ENCODE results near the gene KRT79.
"Not testable (repeated sequence)": the region's sequence is repeated elsewhere in the genome, so short reads cannot be mapped to it uniquely, and the experiment has no call there.

The KRT79 gene

DNA sequence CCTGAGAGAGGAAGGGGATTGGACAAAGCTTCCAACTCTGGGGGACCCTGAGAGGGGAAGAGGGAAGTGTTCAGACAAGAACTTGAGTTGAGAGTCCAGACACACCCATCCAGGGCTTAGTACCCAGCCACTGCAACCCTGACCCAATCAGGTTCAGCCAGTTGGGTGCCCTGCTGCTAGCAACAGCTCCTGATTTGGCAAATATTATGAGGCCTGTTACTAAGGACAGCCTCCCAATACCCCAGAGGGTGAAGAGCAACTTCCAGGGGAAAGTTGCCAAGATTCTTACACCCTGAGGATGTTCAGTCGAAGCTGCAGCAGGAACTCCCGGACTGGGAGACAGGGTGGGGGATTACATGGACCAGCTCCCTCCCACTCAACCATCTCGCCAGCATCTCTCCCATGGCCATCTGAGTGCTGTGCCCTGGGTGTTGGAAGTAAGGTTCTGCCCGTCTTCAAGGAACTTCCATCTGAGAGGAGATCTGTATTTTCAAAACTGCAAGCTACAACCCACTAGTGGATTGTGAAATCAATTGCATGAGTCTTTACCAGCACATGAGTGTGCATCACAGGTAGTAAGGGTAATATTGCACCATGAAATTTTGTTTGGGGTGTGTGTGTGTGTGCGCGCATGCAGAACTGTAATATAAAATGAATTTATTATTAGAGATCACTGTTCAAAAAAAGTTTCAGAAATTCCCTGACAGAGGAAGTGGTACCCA lies 26.2 kb upstream of the KRT79 start:
- DNase-seq (ENCODE audit: low read depth) = no peak

DNA sequence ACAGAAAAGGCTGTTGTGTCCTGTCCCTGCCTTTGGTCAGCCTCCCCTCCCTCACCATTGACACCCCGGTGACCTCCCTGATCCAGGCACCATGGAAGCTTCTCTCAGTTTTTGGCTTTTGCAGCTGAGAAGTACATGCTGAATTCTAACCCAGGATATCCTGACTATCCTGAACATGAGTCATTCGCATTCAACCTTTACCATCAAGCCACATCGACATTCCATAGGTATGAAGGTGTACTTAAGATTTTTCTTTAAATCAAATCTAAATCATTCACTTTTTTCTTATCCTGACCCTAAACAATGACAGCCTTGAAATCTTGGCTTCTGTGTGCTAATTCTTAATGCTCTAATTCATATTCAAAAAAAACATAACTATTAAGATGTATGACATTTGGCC lies 23.4 kb upstream of the KRT79 start:
- DNase-seq (ENCODE audit: low read depth) = no peak

DNA sequence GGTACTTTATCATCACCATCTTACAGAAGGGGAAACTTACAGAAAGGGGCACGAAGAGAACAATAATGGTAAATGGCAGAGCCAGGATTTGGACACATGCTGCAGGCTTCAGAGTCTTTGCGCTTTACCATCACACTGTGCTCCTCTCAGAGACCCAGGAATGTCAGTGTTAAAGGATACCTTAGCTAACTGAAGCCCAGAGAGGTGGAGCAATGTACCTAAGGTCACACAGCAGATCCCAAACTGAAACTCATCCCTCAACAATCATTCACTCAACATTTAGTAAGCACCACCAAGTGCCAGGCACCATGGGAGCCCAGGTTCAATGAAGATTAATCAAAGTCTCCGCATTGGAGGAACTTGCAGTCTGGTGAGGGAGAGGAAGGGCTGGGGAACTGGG lies 22.7 kb upstream of the KRT79 start:
- DNase-seq (ENCODE audit: low read depth) = no peak

DNA sequence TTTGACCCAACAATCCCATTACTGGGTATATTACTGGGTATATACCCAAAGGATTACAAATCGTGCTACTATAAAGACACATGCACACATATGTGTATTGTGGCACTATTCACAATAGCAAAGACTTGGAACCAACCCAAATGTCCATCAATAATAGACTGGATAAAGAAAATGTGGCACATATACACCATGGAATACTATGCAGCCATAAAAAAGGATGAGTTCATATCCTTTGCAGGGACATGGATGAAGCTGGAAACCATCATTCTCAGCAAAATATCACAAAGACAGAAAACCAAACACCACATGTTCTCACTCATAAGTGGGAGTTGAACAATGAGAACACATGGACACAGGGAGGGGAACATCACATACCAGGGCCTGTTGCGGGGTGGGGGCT lies 22.0 kb upstream of the KRT79 start:
- DNase-seq (ENCODE audit: low read depth) = not testable (repeated sequence)

DNA sequence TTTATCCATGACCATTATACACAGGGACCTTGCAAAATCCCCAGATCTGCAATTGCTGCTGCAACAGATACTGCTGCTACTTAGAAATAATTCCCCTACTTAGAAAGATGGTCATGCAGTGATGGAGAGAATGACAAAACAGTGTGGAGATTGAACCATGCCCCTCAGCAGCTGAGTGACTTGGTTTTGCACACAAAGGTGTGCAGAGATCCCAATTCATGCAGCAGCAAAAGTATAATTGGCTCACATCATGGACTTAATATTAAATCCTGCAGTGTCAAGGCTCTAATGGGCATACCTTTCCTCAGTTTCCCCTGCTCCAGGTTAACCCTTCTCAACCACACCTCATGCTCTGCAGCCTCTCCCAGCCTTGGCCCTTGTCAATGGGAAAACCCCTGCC lies 17.7 kb upstream of the KRT79 start:
- DNase-seq (ENCODE audit: low read depth) = no peak

DNA sequence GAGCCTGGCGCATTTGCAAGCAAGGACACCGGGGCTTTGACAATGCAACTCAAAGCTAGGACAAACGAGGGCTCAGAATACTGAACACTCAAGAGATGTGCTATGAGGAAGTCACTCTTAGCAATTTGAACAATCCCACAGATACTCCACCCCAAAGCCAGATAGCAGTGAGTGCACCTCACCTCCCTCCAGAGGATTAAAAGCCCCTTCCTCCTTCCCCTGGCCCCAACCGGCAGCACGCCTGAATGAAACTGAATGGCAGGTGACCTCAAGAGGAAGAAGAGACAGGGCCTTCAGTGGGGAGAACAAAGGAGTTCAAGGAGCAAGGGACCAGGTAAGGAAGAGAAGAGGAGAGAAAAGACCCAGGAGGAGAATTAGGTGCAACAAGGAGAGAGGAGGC lies 16.6 kb upstream of the KRT79 start:
- DNase-seq (ENCODE audit: low read depth) = no peak

DNA sequence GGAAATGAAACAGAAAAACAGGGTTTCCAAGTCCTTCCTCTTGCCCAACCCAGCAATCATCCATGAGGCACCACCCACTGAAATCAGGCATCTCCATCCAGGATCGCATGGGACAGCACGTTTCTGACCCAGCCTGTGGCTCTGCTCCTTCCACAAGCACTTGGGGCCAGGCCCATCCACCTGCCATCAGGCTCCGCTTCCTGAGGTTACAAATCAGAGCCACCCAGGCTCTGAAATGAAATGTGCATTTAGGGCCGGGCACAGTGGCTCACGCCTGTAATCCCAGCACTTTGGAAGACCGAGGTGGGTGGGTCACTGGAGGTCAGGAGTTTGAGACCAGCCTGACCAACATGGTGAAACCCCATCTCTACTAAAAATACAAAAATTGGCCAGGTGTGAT lies 15.4 kb upstream of the KRT79 start:
- no peak for DNase-seq (ENCODE audit: low read depth)

DNA sequence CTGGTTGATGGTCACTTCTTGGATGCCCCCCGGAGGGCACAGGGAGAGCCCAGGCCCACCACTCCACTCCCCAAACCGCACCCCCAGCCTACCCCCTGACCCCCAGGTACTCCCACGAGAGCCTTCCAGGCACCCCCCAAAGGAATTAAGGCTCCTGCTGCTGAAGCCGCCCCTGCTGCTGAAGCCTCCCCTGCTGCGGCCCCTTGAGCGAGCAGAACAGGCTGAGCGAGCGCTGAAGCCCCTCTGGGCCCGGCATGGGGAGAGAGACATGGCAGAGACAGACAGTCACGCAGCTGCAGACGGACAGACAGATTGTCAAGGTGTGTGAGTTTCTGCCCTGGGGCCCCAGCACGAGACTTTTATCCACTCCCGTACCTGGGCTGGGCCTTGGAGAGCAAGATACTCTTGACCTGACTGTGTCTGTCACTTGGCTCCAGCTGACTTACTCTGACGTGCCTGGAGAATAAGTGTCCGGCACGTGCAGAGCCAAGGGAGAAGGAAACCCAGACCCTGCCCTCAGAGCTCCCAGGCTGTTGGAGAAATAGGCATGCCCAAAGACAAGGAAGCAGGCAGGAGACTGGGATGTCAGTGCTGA lies 14.6 kb upstream of the KRT79 start, which contains the start of gene KRT78:
Gene KRT78, minus strand, starts transcription at position 334 of the 595 bp plus-strand sequence. Its CDS starts 64 bp downstream, at position 270.
- no peak for DNase-seq (ENCODE audit: low read depth)

DNA sequence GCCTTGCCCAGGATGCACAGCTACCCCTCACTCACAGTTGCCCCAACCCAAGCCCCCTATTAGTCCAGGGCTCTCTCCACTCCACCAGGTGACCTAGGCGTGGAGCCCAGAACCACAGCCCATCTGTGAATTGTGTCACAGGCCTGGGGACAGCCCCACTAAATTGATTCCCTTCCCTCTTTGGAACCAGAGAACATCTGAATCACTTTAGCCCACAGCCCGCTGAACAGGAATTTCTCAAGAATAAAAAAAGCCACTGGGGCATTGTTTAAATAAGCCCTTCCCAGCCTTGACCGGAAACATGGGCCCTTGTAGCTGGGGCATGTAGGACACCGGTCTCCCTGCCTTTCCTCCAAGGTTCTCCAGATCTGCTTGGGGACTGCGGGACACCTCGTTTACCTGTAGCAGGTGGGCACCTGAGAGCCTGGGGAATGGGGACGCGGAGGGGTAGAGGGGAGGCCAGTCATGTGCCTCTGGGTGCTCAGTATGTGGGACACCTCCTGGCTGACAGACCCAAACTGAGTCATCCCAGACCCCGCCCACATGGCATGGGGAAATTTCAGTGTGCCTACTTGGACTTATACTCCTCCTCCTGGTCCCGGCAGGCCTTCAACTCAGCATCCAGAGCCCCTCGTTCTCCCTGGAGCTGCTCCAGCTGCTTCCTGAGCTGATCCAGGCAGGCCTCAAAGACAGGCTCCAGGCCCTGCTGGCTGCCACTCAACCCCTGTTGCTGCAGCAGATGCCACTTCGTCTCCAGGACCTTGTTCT lies 13.4 kb upstream of the KRT79 start:
- no peak for DNase-seq (ENCODE audit: low read depth)

DNA sequence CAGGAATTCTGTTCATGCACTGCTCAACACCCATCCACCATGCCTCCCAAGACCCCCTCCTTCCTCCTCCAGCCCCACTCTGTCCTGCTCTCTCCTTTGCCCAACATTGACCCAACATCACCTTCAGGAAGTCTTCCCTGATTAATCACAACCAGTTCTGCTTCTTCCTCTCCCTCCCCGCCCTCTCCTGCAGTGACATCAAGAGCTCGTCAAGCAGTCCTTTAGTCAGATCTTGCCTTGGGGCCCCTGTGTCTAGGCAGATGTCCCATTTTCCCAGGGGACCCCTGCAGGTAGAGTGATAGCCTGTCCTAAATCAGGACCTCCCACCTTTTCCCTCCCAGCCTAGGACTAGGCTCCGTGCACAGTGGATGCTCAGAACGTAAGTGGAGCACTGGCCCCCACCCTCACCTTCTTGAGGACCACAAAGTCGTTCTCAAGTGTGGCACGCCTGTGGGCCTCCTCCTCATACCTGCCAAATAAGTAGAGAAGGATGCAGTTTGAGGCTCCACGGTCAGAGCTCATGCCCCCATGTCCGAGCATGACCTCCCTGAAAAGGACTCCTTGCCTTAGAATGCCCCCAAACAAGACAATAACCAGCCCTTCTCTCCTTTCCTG lies 12.4 kb upstream of the KRT79 start:
- DNase-seq (ENCODE audit: low read depth) = no peak

DNA sequence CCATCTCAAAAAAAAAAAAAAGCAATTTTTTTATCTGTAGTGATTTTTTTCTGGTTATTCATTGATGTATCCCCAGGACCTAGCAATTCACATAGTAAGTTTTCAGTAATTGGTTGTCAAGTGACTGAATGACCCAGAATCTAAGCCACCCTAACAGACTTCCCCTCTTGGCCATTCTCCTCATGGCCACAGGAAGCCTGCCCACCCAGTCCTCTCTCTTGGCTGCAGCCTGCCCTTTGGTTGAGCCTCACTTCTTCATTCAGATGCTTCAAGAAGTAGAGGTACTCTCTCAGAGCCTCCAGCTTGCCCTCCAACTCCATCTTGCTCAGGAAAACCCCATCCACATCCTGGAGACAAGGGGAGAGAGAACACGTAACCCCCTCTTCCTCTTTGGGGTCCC lies 11.8 kb upstream of the KRT79 start:
- no peak for DNase-seq (ENCODE audit: low read depth)

DNA sequence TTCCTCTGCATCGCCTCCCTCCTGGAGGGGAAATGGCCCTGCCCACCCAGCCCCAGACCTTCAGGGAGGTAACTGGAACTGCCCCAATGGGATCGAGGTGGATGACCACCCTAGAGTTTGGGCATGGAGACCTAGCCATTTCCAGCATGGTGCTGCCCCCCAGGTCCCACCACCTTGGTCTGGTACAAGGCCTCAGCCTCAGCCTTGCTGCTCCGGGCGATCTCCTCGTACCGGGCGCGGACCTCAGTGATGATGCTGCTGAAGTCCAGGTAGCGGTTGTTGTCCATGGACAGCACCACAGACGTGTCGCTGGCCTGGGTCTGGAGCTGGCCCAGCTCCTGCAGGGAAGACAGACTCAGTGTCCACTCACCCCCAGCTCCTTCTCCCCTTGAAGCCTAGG lies 10.3 kb upstream of the KRT79 start:
- no peak for DNase-seq (ENCODE audit: low read depth)

DNA sequence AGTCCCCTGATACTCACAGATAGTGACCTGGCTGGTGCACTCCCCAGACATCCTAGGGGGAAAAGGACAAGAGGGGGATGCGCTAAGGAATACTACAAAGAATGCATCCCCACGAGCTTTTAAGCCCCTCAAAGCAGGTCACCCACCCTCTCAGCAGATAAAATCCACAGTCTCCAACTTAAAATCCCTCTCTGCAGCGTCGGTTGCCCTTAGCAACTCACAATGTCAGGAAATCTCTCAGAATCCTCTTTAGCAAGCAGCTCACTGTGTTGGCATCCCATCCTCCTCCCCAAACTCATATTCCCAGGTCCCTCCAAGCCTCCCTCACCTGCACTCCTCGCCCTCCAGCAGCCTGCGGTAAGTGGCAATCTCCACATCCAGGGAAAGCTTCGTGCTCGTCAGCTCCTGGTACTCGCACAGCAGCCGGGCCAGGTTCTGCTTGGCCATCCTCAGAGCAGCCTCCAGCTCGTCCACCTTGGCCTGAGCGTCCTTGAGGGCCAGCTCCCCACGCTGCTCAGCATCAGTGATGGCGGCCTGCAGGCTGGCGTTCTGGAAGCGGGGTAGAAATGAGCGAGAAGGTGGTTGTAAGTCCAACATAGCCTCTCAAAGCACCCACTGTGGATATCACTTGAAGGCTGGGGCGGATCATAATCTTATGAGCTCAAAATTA lies 5.5 kb upstream of the KRT79 start:
- no peak for DNase-seq (ENCODE audit: low read depth)

DNA sequence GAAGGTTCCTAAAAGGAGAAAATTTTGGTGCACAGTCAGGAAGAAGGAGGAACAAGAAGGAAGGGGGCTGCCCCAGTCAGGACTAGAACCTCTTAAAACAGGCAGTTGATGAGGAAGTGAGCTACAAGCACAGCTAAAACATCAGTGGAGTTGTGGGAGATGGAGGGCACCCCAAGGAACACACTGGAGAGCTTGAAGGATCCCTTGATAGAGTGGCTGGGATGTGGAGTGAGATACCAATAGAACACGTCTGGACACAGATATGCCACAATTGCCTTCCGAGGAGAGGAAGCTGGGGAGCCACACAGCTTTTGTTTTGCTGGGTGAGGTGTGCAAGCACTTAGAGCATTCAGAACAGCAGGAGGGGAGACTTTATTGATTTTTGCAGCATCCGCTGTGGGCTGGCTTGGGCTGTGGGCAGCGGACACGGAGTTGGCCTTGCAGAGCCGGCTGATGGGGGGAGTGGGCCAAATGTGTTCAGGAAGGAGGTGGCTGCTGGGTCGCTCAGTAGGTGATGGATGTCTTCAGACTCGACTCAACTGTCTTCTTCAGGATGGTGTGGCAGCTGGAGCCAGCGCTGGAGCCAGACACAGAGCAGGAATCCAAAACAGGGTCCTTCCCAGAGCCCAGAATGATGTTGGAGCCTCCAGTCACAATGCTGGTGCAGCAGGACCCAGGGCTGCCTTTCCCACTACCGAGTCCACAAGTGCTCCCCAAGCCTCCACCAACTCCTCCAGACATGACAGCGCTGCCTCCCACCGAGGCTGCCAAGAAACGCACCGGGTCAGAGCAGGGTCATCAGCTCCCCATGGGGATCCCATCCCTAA lies 4.7 kb upstream of the KRT79 start:
- DNase-seq (ENCODE audit: low read depth) = no peak

DNA sequence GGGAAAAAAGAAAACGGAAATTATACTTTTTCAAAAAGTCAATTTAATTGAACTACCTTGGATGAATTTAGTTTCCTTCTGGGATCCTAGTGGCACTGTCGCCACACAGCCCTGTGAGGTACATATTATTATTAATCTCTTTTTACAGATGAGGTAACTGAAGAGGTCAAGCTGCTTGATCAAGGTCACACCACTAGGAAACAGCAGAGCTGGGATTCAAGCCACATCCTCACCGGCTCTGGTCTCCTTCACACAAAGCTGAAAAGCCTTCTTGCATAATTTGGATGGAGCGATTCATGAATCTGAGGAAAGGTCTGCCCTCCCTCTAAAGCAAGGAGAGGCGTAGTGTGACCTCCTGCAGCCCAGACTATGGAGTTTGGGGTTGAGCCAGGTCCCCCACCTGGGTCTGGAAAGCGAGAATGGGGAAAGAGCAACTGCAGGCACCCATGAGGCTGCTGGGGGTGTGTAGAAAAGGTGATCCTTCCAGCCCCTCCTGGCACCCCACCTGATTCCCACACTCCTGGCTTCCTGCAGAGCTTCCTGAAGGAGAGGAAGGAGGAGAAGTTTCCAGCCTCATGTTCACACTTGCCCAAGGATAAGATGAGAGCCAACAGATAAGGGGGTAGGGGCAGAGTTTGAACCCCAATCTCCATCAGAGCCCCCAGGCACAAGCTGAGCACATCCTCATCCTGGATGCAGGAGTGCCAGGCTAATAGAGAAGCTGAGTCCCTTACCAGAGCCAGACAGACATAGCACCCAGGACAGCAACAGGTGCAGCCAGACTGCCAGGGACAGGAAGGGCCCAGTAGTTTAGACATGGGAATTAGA lies 3.9 kb upstream of the KRT79 start:
- no peak for DNase-seq (ENCODE audit: low read depth)

DNA sequence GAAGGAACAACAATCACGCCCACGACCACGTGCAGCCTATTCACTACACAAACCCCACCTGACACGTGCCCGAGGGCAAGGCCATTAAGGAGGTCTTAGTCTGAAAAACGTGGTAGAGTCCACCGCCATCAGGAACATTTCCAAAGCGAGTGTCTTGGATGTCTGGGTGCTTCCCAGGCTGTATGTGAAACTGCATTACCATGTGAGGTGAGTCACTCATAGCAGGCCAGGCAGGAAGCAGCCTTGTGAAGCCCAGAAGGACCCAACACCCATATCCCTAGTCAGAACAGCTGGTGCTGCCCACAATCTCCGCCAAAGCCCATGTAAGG lies 3.3 kb upstream of the KRT79 start:
- no peak for DNase-seq (ENCODE audit: low read depth)

DNA sequence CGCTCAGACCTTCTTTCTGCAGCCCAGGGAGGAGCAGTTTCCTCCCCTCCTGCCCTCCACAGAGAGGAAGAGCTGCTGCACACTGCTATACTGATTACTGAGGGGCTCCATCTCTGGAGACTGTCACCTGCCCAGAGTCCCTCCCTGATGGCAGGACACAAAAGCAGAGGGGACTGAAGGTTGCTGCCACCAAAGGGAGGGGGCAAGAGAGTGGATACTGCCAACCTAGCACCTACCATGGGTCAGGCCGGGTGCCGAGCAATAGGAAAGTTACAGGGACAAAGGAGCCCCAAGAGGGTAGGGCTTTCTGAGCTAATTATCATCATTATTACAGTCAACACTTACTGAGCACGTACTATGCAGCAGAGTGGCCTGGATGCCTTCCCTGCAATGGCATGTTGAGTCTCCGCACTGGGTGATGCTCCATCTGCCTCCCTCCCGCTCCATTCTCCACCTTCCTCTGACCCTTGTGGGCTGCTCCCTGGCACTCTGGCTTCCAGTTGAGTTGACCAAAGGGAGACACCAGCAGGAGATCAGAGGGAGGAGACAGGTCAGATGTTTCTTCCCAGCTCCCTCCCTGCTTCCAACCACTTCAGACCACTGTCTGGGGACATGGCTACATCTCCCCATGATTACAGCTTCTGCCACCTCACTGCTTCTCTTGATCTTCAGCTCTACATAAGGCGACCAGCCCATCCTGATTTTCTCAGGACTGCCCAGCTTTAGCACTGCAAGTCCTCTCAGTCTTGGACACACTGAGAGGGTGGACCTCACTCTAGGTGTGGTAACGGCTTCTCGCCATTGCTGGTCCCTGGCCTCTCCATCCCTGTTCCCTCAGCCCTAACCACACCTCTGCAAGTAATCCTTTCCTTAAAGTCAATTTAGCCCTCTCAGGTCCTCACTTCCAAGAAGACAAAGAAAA lies 2.6 kb upstream of the KRT79 start:
- DNase-seq (ENCODE audit: low read depth) = no peak

DNA sequence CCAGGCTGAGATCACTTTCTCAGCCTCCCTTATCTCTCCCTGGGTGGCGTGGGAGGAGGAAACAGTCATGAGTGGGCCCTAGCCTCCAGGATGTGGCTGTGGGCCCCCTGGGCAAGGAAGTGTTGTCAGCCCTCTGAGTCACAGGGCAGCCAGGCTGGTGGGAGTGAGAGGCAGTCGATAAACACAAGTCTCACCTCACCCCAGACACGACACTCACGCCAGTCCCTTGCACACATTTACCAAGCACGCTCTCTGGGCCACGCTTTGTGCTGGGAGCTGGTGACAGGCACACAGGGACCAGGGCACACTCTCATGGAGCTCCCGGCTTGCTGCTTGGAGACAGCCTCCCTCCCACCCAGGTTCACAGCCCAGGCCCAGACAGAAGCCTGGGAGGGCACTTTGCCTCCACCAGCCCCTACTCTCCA lies 1.9 kb upstream of the KRT79 start:
- DNase-seq (ENCODE audit: low read depth) = peak; percentile 11

DNA sequence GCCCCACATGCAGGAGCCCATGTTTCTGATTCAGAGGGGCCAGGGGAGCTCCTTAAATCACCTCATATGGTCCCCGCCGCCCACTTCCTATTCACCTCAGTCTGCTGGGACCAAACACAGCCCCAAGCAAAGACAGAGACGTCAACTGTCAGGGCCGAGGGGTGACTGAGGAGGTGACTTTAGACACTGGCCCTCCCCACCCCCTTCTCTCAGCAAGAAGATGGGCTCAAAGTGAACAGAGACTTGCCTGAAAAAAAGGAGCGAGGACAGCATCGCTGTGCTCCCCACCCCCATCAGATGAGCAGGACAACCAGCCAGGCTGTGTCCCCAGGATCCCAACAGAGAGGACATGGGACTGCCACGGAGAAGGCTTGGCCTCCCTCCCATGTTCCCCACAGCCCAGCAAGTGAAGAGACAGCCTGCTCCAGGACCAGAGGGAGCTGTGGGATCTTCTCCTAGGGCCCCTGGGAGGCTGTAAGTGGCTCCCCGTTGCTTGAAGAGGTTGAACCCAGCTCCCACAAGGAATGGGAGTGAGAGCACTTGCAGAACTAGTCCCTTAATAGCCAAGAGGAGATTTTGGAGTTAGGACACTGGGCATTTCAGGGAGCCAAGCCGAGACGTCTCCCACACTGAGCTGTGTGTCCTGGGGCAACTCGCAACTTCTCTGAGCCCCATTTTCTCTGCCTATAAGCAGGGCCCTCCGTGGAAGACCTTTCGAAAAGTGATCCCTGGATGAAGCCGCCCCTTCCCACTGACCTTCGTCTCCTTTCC lies 1.3 kb upstream of the KRT79 start:
- no peak for DNase-seq (ENCODE audit: low read depth)
